ENCODE results near the gene ADGRF4. TPM values are rescaled to one million over a fixed set of nuclear protein-coding genes. Genes with fewer than 3 reads are reported as not detected.

The ADGRF4 gene
- total and polyA plus RNA-seq, 9 of the 15 experiments (the other 6 are each of a cell fraction or from before 2014, with no cell fraction given) = not detected

DNA sequence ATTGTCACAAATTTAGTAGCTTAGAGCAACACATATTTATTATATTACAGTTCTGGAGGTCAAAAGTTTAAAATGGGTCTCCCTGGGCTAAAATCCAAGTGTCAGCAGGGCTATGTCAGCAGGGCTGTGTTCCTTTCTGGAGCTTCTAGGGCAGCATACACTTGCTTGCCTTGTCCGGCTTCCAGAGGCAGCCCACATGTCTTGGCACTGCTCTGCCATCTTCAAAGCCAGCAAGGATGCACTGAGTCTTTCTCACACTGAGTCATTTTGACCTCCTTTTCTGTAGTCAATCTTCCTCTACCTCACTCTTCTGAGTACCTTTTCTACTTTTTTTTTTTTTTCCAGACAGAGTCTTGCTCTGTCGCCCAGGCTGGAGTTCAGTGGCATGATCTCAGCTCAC lies 39.0 kb downstream of the ADGRF4 start:
- FAIRE-seq = no peak
- no peak overlapping the region for H2AFZ ChIP-seq (ENCODE audit: low read depth, low read length)
- DNase-seq (ENCODE audit: extremely low read depth in 1 of 4, low spot score in 3 of 4) = no peak
- no peak for TF ChIP-seq ZNF316 (IDR thresholded peaks at IDR 0.05)
- TF ChIP-seq TFAP4 (CRISPR knock-in tag; IDR thresholded peaks at IDR 0.05; ENCODE audit: borderline replicate concordance) = no peak
- TF ChIP-seq KLF13 (tag; IDR thresholded peaks at IDR 0.05; ENCODE audit: borderline replicate concordance, low read depth) = no peak
- TF ChIP-seq BRD4 (IDR thresholded peaks at IDR 0.05) = no peak
- TF ChIP-seq GATA2 (CRISPR knock-in tag; IDR thresholded peaks at IDR 0.05) = no peak
- no peak for TF ChIP-seq RFX5 (IDR thresholded peaks at IDR 0.05; ENCODE audit: low read depth, low read length)
- TF ChIP-seq TBP (optimal IDR thresholded peaks at IDR 0.05; ENCODE audit: low read depth, low read length) = no peak
- TF ChIP-seq ZNF165 (CRISPR knock-in tag; IDR thresholded peaks at IDR 0.05; ENCODE audit: borderline replicate concordance) = no peak
- TF ChIP-seq GABPB2 (CRISPR knock-in tag; conservative IDR thresholded peaks at IDR 0.05) = no peak
- no peak for TF ChIP-seq ELK3 (CRISPR knock-in tag; IDR thresholded peaks at IDR 0.05)
- TF ChIP-seq SRF (CRISPR knock-in tag; IDR thresholded peaks at IDR 0.05) = no peak
- no peak for TF ChIP-seq FOS (IDR thresholded peaks at IDR 0.05; ENCODE audit: extremely low read depth, insufficient read length)
- TF ChIP-seq ZBTB34 (CRISPR knock-in tag; IDR thresholded peaks at IDR 0.05) = no peak
- TF ChIP-seq, protein P1, sequence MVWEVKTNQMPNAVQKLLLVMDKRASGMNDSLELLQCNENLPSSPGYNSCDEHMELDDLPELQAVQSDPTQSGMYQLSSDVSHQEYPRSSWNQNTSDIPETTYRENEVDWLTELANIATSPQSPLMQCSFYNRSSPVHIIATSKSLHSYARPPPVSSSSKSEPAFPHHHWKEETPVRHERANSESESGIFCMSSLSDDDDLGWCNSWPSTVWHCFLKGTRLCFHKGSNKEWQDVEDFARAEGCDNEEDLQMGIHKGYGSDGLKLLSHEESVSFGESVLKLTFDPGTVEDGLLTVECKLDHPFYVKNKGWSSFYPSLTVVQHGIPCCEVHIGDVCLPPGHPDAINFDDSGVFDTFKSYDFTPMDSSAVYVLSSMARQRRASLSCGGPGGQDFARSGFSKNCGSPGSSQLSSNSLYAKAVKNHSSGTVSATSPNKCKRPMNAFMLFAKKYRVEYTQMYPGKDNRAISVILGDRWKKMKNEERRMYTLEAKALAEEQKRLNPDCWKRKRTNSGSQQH (CRISPR knock-in tag; IDR thresholded peaks at IDR 0.05) = no peak
- TF ChIP-seq ZBTB7A (IDR thresholded peaks at IDR 0.05; ENCODE audit: borderline replicate concordance, control insufficient read depth, low read depth, low read length) = no peak
- no peak for TF ChIP-seq CAMTA2 (CRISPR knock-in tag; conservative IDR thresholded peaks at IDR 0.05)
- no peak for TF ChIP-seq KAT2B (IDR thresholded peaks at IDR 0.05; ENCODE audit: low read depth, low read length)
- TF ChIP-seq ZNF134 (CRISPR knock-in tag; conservative IDR thresholded peaks at IDR 0.05) = no peak
- no peaks in the 10 kb centered on the region for H3K4me1 ChIP-seq (replicated peaks in 1 of 2; ENCODE audit: control insufficient read depth in 2 of 2, insufficient read depth in 2 of 2, low read length in 2 of 2)
- H3K27me3 ChIP-seq (ENCODE audit: control insufficient read depth in 2 of 2, insufficient read depth in 2 of 2, low read length in 2 of 2) = no peaks in the 10 kb centered on the region
- H3K27ac ChIP-seq (ENCODE audit: extremely low read depth, low read depth, low read length) = no peak overlapping the region
- no TSS peak for BruUV-seq (replicated peaks)
- H3K9me1 ChIP-seq (ENCODE audit: control insufficient read depth, insufficient read depth, low read length) = no peaks in the 10 kb centered on the region
- in situ Hi-C loops (cut with MboI) = no loop called here
- H3K9me3 ChIP-seq (replicated peaks; ENCODE audit: control insufficient read depth, insufficient read depth, low read depth, low read length) = no peaks in the 10 kb centered on the region
- no peaks in the 10 kb centered on the region for H4K20me1 ChIP-seq (replicated peaks; ENCODE audit: control insufficient read depth, insufficient read depth, low read length)
- no peak overlapping the region for H3K4me3 ChIP-seq
- no peak for ATAC-seq
- ChIA-PET CTCF (ENCODE audit: low intra/inter-chr PET ratio) (no interaction called here), POLR2A (interaction anchor here (0.7 kb wide), 1 partner anchor 551 kb away, joined by 3 read pairs; no protein-coding TSS in a partner anchor)
- H3K4me2 ChIP-seq (ENCODE audit: insufficient read depth, low read length) = no peak overlapping the region
- no peak overlapping the region for H3K9ac ChIP-seq (ENCODE audit: insufficient read depth in 1 of 2, low read depth in 2 of 2, low read length in 2 of 2)
- WGBS (ENCODE audit: insufficient coverage, low coverage, missing lambda C conversion rate) = 0% methylated on average over 2 of the region's 2 CpGs
- intact Hi-C loops (cut with micrococcal nuclease) = no loop called here
- H3K79me2 ChIP-seq (ENCODE audit: control insufficient read depth, insufficient read depth, low read length) = no peaks in the 10 kb centered on the region
- H3K36me3 ChIP-seq (ENCODE audit: control insufficient read depth, insufficient read depth, low read length) = no peaks in the 10 kb centered on the region

Data from K562 (cell line).